Epidermal melanocyte (primary cell): ENCODE data around the gene NPAS3.
A peak's percentile ranks its signal among the peaks of the same experiment; 100 is the strongest.

Source experiments
- DNase-seq: peaks from one replicate; pipeline ENCODE4 v3.0.0; 2011; ENCODE audit warnings: low spot score; ENCODE audit not compliant: insufficient read length

NPAS3 gene

GRCh38 chr14:33249233-33249820, 310.6 kb downstream of the NPAS3 start:
- DNase-seq, result no peak

GRCh38 chr14:33250963-33251362, 312.3 kb downstream of the NPAS3 start:
- no peak for DNase-seq

- no peak for DNase-seq
These were observed 315.7 kb downstream of the NPAS3 start for GRCh38 chr14:33254342-33254741.

GRCh38 chr14:33254861-33255395, 316.2 kb downstream of the NPAS3 start:
- no peak for DNase-seq

GRCh38 chr14:33257796-33258195, 319.1 kb downstream of the NPAS3 start:
- DNase-seq, result no peak

- no peak for DNase-seq
These were observed 321.1 kb downstream of the NPAS3 start for GRCh38 chr14:33259764-33260163.

GRCh38 chr14:33271216-33271615, 332.5 kb downstream of the NPAS3 start:
- no peak for DNase-seq

GRCh38 chr14:33271891-33272290, 333.2 kb downstream of the NPAS3 start:
- DNase-seq, result no peak

- no peak for DNase-seq
These were observed 335.3 kb downstream of the NPAS3 start for GRCh38 chr14:33273978-33274377.

GRCh38 chr14:33275879-33276278, 337.2 kb downstream of the NPAS3 start:
- no peak for DNase-seq

GRCh38 chr14:33279865-33280264, 341.2 kb downstream of the NPAS3 start:
- no peak for DNase-seq

- DNase-seq, result no peak
These were observed 342.0 kb downstream of the NPAS3 start for GRCh38 chr14:33280646-33281045.

- no peak for DNase-seq
These were observed 343.9 kb downstream of the NPAS3 start for GRCh38 chr14:33282331-33283230.

- DNase-seq, result no peak
These were observed 347.4 kb downstream of the NPAS3 start for GRCh38 chr14:33285902-33286700.

- DNase-seq, result no peak
These were observed 348.5 kb downstream of the NPAS3 start for GRCh38 chr14:33287189-33287588.

GRCh38 chr14:33290641-33291040, 352.0 kb downstream of the NPAS3 start:
- no peak for DNase-seq

GRCh38 chr14:33291529-33292104, 352.9 kb downstream of the NPAS3 start:
- no peak for DNase-seq

GRCh38 chr14:33294419-33294818, 355.7 kb downstream of the NPAS3 start:
- no peak for DNase-seq

GRCh38 chr14:33297565-33297964, 358.9 kb downstream of the NPAS3 start:
- no peak for DNase-seq

GRCh38 chr14:33307691-33308251, 369.1 kb downstream of the NPAS3 start:
- DNase-seq, result peak; percentile 34

- no peak for DNase-seq
These were observed 370.4 kb downstream of the NPAS3 start for GRCh38 chr14:33309106-33309505.
